Uterus (tissue), 2 donors: ENCODE results near the gene MAGOHB.

Experiments
- POLR2A ChIP-seq, 2 donors: fragments of 450-650 bp; IDR thresholded peaks; one replicate each; pipeline ENCODE4 v1.6.1; 2016; ENCODE audit warnings: antibody characterized with exemption in 2 of 2, mild to moderate bottlenecking in 1 of 2, moderate library complexity in 1 of 2
- TF ChIP-seq, protein P1 (sequence below), 4 experiments: fragments of 200-600 bp in 2 of 4; fragments of 450-650 bp in 2 of 4; sonication (generic) in 2 of 4; IDR thresholded peaks; one replicate each; pipeline ENCODE4 v1.5.1; 2016 to 2019; ENCODE audit warnings: antibody characterized with exemption in 4 of 4, mild to moderate bottlenecking in 2 of 4, moderate library complexity in 1 of 4

DNA sequence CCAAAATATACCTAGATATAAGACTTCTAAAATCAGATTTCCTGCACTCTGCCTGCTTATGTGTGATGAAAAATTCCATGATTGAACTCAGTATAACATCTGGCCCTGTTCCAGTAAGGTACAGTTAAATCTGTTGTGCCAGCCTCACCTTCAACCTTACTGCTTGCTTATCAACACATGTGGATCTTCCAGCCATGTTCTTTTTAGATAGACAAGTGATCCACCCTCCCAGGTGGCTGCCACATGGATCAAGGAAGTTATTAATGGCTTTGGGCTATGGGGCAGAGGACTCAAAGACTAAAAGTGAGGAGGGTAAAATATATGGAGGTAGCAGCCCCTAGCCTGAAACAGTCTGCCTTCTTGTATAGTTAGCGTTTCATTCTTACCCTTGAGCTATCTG is 25.3 kb upstream of the MAGOHB start:
- TF ChIP-seq, protein P1, sequence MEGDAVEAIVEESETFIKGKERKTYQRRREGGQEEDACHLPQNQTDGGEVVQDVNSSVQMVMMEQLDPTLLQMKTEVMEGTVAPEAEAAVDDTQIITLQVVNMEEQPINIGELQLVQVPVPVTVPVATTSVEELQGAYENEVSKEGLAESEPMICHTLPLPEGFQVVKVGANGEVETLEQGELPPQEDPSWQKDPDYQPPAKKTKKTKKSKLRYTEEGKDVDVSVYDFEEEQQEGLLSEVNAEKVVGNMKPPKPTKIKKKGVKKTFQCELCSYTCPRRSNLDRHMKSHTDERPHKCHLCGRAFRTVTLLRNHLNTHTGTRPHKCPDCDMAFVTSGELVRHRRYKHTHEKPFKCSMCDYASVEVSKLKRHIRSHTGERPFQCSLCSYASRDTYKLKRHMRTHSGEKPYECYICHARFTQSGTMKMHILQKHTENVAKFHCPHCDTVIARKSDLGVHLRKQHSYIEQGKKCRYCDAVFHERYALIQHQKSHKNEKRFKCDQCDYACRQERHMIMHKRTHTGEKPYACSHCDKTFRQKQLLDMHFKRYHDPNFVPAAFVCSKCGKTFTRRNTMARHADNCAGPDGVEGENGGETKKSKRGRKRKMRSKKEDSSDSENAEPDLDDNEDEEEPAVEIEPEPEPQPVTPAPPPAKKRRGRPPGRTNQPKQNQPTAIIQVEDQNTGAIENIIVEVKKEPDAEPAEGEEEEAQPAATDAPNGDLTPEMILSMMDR (IDR thresholded peaks at IDR 0.05), result no peak
- no peak for TF ChIP-seq POLR2A (IDR thresholded peaks at IDR 0.05)
